Nucleus accumbens (tissue), 56 donors: Measurements from ENCODE around the gene KCNQ4.
A peak's percentile ranks its signal among the peaks of the same experiment; 100 is the strongest.

Experiments used
- DNase-seq, 56 donors: peaks; one replicate each; lab custom pipeline; 2025; lab: John Stamatoyannopoulos, UW

KCNQ4 gene

GRCh38 chr1:40753142-40753882 lies 30.3 kb upstream of the KCNQ4 start:
- DNase-seq = no peak

- no peak for DNase-seq
These were observed 29.4 kb upstream of the KCNQ4 start for GRCh38 chr1:40754201-40754600.

- peak in 5 of 56 donors; percentile 18 to 26 (median 19) for DNase-seq
These were observed 28.5 kb upstream of the KCNQ4 start for GRCh38 chr1:40755067-40755466.

GRCh38 chr1:40756523-40756922 lies 27.1 kb upstream of the KCNQ4 start:
- no peak for DNase-seq

- no peak for DNase-seq
These were observed 26.5 kb upstream of the KCNQ4 start for GRCh38 chr1:40757084-40757483.

GRCh38 chr1:40758004-40758403 lies 25.6 kb upstream of the KCNQ4 start:
- DNase-seq = no peak

GRCh38 chr1:40758578-40759343 lies 24.8 kb upstream of the KCNQ4 start:
- DNase-seq = no peak

- no peak for DNase-seq
These were observed 22.6 kb upstream of the KCNQ4 start for GRCh38 chr1:40760984-40761383.

- DNase-seq = no peak
These were observed 21.3 kb upstream of the KCNQ4 start for GRCh38 chr1:40762144-40762923.

GRCh38 chr1:40763742-40764532 lies 19.6 kb upstream of the KCNQ4 start:
- DNase-seq = no peak

- DNase-seq = no peak
These were observed 18.6 kb upstream of the KCNQ4 start for GRCh38 chr1:40764981-40765380.

GRCh38 chr1:40766017-40766416 lies 17.6 kb upstream of the KCNQ4 start:
- DNase-seq = no peak

- peak in 10 of 56 donors; percentile 7 to 55 (median 31) for DNase-seq
These were observed 17.0 kb upstream of the KCNQ4 start for GRCh38 chr1:40766560-40766959.

- peak in 2 of 56 donors; percentile 11 to 14 for DNase-seq
These were observed 15.2 kb upstream of the KCNQ4 start for GRCh38 chr1:40768146-40768990.

- DNase-seq = peak in 1 of 56 donors; percentile 32
These were observed 13.8 kb upstream of the KCNQ4 start for GRCh38 chr1:40769815-40770214.

- no peak for DNase-seq
These were observed 13.1 kb upstream of the KCNQ4 start for GRCh38 chr1:40770296-40771070.

- DNase-seq = no peak
These were observed 11.2 kb upstream of the KCNQ4 start for GRCh38 chr1:40772146-40772955.
